B cell (primary cell): Measurements from ENCODE around the gene QRFP. TPM values are rescaled to one million over a fixed set of nuclear protein-coding genes. Genes with fewer than 3 reads are reported as not detected.
"Not testable (repeated sequence)": the region's sequence is repeated elsewhere in the genome, so short reads cannot be mapped to it uniquely, and the experiment has no call there.

Experiments
- ATAC-seq: fragments of 200-7000 bp; cut with Tn5 transposase; one replicate; pipeline ENCODE4 v1.10.0; 2021; ENCODE audit warnings: low read depth, mild to moderate bottlenecking, moderate number of reproducible peaks, moderate library complexity
- CTCF ChIA-PET: fragments of 350-600 bp; sonication (Branson Sonifier 250); formaldehyde crosslinking; loops from one replicate; lab custom pipeline; 2021; ENCODE audit warnings: antibody characterized with exemption, inconsistent platforms; lab: Charles Lee
- POLR2A ChIA-PET: fragments of 350-600 bp; sonication (Branson Sonifier 250); formaldehyde crosslinking; loops from one replicate; lab custom pipeline; 2021; ENCODE audit warnings: antibody characterized with exemption; lab: Charles Lee
- DNase-seq: peaks from one replicate; pipeline ENCODE4 v3.0.0; 2013
- H2AFZ ChIP-seq: 2 replicates; pipeline ENCODE4 v1.6.1; 2012; ENCODE audit warnings: mild to moderate bottlenecking, low read depth, low read length; ENCODE audit not compliant: insufficient read depth, poor library complexity, severe bottlenecking
- H3K27ac ChIP-seq, 2 donors: 1 replicate in 1 of 2; 2 replicates in 1 of 2; pipeline ENCODE4 v1.5.1; 2012 to 2013; ENCODE audit warnings: low read length in 2 of 2, mild to moderate bottlenecking in 2 of 2, moderate library complexity in 1 of 2
- H3K27me3 ChIP-seq, 4 experiments: fragments of 200-600 bp in 1 of 4; sonication (generic) in 1 of 4; replicated peaks in 1 of 4; 1 replicate in 2 of 4; 2 replicates in 2 of 4; pipeline versions ENCODE4 v1.6.1 to v1.7.0; 2013 to 2016; ENCODE audit warnings: low read length in 3 of 4, mild to moderate bottlenecking in 2 of 4, mixed read lengths in 1 of 4, moderate library complexity in 1 of 4; ENCODE audit not compliant: insufficient read depth in 4 of 4, control insufficient read depth in 3 of 4; ENCODE audit errors: control extremely low read depth in 1 of 4
- H3K36me3 ChIP-seq, 2 experiments: replicated peaks in 1 of 2; 1 replicate in 1 of 2; 2 replicates in 1 of 2; pipeline versions ENCODE4 v1.6.1 to v1.7.1; 2013; ENCODE audit warnings: low read length in 1 of 2; ENCODE audit not compliant: insufficient read depth in 2 of 2, control insufficient read depth in 1 of 2; ENCODE audit errors: control extremely low read depth in 1 of 2, extremely low read depth in 1 of 2
- H3K4me1 ChIP-seq, 2 donors: fragments of 200-600 bp in 1 of 2; sonication (generic) in 1 of 2; 1 replicate in 1 of 2; 2 replicates in 1 of 2; pipeline versions ENCODE4 v1.5.1 to v1.6.1; 2013 to 2017; ENCODE audit warnings: low read length in 2 of 2; ENCODE audit not compliant: control insufficient read depth in 2 of 2, insufficient read depth in 2 of 2
- H3K4me2 ChIP-seq: replicated peaks from 2 replicates; pipeline ENCODE3; 2012; ENCODE audit warnings: mild to moderate bottlenecking, low read depth, low read length; ENCODE audit not compliant: poor library complexity, severe bottlenecking
- H3K4me3 ChIP-seq, 5 experiments: fragments of 200-600 bp in 1 of 5; sonication (generic) in 1 of 5; 1 replicate in 3 of 5; 2 replicates in 2 of 5; pipeline versions ENCODE4 v1.5.1 to v1.7.0; 2011 to 2016; ENCODE audit warnings: low read length in 4 of 5, mild to moderate bottlenecking in 4 of 5, low read depth in 2 of 5, control low read depth in 1 of 5, moderate library complexity in 1 of 5; ENCODE audit not compliant: insufficient read depth in 1 of 5; ENCODE audit errors: control extremely low read depth in 1 of 5, extremely low read depth in 1 of 5
- H3K79me2 ChIP-seq: fragments of 200-600 bp; sonication (generic); one replicate; pipeline ENCODE4 v1.6.0; 2016; ENCODE audit warnings: low read length; ENCODE audit not compliant: control insufficient read depth, insufficient read depth
- H3K9ac ChIP-seq: fragments of 200-600 bp; sonication (generic); 2 replicates; pipeline ENCODE4 v1.6.1; 2017; ENCODE audit warnings: mild to moderate bottlenecking, low read length, moderate library complexity
- H3K9me3 ChIP-seq, 3 donors: one replicate each; pipeline versions ENCODE4 v1.6.1 to v1.7.1; 2013; ENCODE audit warnings: low read length in 2 of 3; ENCODE audit not compliant: control insufficient read depth in 2 of 3, insufficient read depth in 1 of 3; ENCODE audit errors: control extremely low read depth in 1 of 3
- H4K20me1 ChIP-seq: 2 replicates; pipeline ENCODE4 v1.6.0; 2012; ENCODE audit warnings: mild to moderate bottlenecking, low read length; ENCODE audit not compliant: insufficient read depth, control insufficient read depth, poor library complexity, severe bottlenecking
- H3K27ac Mint-ChIP-seq: one replicate; pipeline ENCODE4 v1.8.0; 2021; ENCODE audit warnings: mixed read lengths
- H3K27me3 Mint-ChIP-seq: one replicate; pipeline ENCODE4 v1.8.0; 2021; ENCODE audit warnings: mixed read lengths
- H3K4me1 Mint-ChIP-seq: one replicate; pipeline ENCODE4 v1.8.0; 2021; ENCODE audit warnings: mixed read lengths
- H3K4me3 Mint-ChIP-seq: one replicate; pipeline ENCODE4 v1.8.0; 2021; ENCODE audit warnings: mixed read lengths
- H3K9me3 Mint-ChIP-seq: one replicate; pipeline ENCODE4 v1.8.0; 2022; ENCODE audit warnings: mixed read lengths; ENCODE audit not compliant: insufficient read depth
- EZH2 ChIP-seq: IDR thresholded peaks from 2 replicates; pipeline ENCODE4 v1.6.1; 2012; ENCODE audit warnings: borderline replicate concordance, low read depth, mild to moderate bottlenecking, moderate library complexity, low read length; ENCODE audit not compliant: insufficient read depth, poor library complexity, severe bottlenecking
- WGBS: methylation state at CpG from one replicate; pipeline ENCODE4 v1.1.5; 2013; ENCODE audit warnings: missing lambda C conversion rate; ENCODE audit not compliant: insufficient coverage; 5-methylcytosine and 5-hydroxymethylcytosine counted together
- intact Hi-C: fragments of 100-400 bp; cut with micrococcal nuclease; formaldehyde crosslinking; loops from one replicate; pipeline ENCODE4 v1.10.0; 2022
- polyA plus RNA-seq: library from polyadenylated mRNA; depleted of rRNA; stranded (reverse); fragments of >200 nt; gene quantifications from 2 replicates; pipeline ENCODE4 v1.2.3, GENCODE V29; 2012
- total RNA-seq, 2 donors: library from RNA; stranded (reverse); fragments of 120-200 nt in 1 of 2; gene quantifications; 1 replicate in 1 of 2; 2 replicates in 1 of 2; pipeline versions ENCODE4 v1.2.3 to v1.2.4, GENCODE V29; 2013 to 2022
- TF ChIP-seq, protein P1 (sequence below): fragments of 200-600 bp; IDR thresholded peaks from one replicate; pipeline ENCODE4 v1.8.0; 2022; ENCODE audit warnings: antibody characterized with exemption, mild to moderate bottlenecking

Gene QRFP
- total and polyA plus RNA-seq, 2 donors (not counting 1 experiment from before 2014, with no cell fraction given): 0.07 TPM; not detected in 1

DNA sequence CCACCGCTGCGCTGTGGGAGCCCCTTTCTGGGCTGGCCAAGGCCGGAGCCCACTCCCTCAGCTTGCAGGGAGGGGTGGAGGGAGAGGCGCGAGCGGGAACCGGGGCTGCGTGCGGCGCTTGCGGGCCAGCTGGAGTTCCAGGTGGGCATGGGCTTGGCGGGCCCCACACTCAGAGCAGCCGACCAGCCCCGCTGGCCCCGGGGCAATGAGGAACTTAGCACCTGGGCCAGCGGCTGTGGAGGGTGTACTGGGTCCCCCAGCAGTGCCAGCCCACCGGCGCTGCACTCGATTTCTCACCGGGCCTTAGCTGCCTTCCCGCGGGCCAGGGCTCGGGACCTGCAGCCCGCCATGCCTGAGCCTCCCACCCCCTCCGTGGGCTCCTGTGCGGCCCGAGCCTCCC is 13.4 kb upstream of the QRFP start:
- H2AFZ ChIP-seq, H3K4me2 ChIP-seq, H3K9ac ChIP-seq, H3K36me3 ChIP-seq, H4K20me1 ChIP-seq, H3K4me1 Mint-ChIP-seq, H3K79me2 ChIP-seq, H3K27me3 Mint-ChIP-seq, H3K27ac ChIP-seq, H3K9me3 Mint-ChIP-seq, H3K9me3 ChIP-seq, H3K4me3 ChIP-seq, CTCF ChIA-PET, H3K27me3 ChIP-seq, POLR2A ChIA-PET, ATAC-seq, H3K4me1 ChIP-seq, H3K27ac Mint-ChIP-seq, H3K4me3 Mint-ChIP-seq, DNase-seq, intact Hi-C loops: not testable (repeated sequence)
- 94% methylated on average over 18 of the region's 27 CpGs for WGBS

DNA sequence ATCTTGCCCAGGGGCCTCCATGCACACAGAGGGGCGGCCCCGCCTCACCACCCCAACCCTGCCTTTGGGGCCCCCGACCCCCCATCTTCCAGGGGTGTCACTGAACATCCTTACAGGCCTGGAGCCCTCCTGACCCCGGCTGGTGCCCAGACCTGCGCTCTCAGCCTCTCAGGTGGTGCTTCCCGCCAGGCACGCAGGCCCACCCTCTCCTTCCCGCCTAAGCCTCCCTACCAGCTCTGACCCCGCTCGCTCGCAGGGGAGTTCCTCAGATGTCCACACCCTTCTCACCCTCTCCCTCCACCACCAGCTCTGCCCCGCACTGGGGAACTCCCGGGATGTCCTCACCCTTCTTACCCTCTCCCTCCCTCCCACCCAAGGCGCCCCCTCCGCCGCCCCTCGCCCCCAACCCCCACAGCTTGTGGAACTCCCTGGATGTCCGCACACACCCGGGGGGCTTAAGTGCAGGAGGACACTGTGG is 12.3 kb upstream of the QRFP start:
- CTCF ChIA-PET: no interaction called here
- no peak overlapping the region for H3K9ac ChIP-seq

More for the DNA sequence above, 12.3 kb upstream of the QRFP start:
- H3K9me3 Mint-ChIP-seq: no peaks in the 10 kb centered on the region
- no peak for ATAC-seq
- peaks cover 5% of the 10 kb centered on the region for H3K27me3 Mint-ChIP-seq
- no peaks in the 10 kb centered on the region for H3K4me1 ChIP-seq
- H3K4me3 Mint-ChIP-seq: no peak overlapping the region
- no peaks in the 10 kb centered on the region for H4K20me1 ChIP-seq
- no peaks in the 10 kb centered on the region for H3K4me1 Mint-ChIP-seq
- no peak for DNase-seq
- no peaks in the 10 kb centered on the region for H3K36me3 ChIP-seq
- H3K4me2 ChIP-seq: no peak overlapping the region
- TF ChIP-seq, protein P1, sequence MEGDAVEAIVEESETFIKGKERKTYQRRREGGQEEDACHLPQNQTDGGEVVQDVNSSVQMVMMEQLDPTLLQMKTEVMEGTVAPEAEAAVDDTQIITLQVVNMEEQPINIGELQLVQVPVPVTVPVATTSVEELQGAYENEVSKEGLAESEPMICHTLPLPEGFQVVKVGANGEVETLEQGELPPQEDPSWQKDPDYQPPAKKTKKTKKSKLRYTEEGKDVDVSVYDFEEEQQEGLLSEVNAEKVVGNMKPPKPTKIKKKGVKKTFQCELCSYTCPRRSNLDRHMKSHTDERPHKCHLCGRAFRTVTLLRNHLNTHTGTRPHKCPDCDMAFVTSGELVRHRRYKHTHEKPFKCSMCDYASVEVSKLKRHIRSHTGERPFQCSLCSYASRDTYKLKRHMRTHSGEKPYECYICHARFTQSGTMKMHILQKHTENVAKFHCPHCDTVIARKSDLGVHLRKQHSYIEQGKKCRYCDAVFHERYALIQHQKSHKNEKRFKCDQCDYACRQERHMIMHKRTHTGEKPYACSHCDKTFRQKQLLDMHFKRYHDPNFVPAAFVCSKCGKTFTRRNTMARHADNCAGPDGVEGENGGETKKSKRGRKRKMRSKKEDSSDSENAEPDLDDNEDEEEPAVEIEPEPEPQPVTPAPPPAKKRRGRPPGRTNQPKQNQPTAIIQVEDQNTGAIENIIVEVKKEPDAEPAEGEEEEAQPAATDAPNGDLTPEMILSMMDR: no peak
- no peak for TF ChIP-seq EZH2
- POLR2A ChIA-PET: no interaction called here
- intact Hi-C loops: no loop called here
- no peak overlapping the region for H3K4me3 ChIP-seq
- no peak overlapping the region for H2AFZ ChIP-seq
- H3K27ac ChIP-seq: no peak overlapping the region
- WGBS: 86% methylated on average over 15 of the region's 19 CpGs
- no peaks in the 10 kb centered on the region for H3K27me3 ChIP-seq
- no peak overlapping the region for H3K27ac Mint-ChIP-seq
- no peaks in the 10 kb centered on the region for H3K79me2 ChIP-seq
- peaks cover 0 to 8% (median 0%) of the 10 kb centered on the region in 3 donors for H3K9me3 ChIP-seq
